Activated T-cell treated with anti-CD3 and anti-CD28 coated beads, Interleukin-2, amount 50 U/mL, for 1 hour (primary cell): ENCODE data around the gene THPO.
"Not testable (repeated sequence)": the region's sequence is repeated elsewhere in the genome, so short reads cannot be mapped to it uniquely, and the experiment has no call there.

Experiments used
- DNase-seq: peaks from one replicate; pipeline ENCODE4 v3.0.0-alpha.2; 2020

Gene THPO

GRCh38 chr3:184347321-184348056 lies 30.5 kb downstream of the THPO start:
- no peak for DNase-seq

DNA sequence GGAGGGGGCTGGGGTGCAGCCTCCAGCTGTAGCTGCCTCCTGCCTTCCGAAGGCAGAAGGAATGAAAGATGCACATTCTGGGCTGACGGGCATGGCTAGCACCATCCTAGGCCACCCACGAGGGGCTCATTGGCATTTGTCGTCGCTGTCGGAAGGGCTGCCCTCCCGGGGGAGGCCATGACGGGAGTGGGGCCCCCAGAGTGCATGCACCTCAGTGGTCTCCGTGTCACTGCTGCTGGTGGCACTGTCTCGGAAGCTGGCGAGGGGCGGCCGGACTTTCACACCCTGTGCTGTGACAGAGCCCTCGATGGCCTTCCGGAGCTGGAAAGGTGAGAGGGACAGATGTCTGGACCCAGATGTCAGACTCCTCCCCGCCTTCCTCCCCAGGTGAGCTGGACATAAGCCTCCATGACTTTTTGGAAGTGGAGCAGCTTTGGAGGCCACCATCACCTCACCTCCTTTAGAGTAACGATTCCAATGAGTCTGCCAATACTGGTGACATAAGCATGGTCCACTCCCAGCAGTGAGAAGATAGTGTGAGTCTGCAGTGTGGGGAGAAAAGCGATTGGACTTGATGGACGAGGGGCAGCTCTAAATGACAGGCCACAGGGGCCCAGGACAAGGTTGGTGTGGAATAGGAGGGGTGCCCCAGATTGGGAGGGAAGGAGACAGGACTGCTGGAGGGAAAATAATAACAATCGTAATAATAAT lies 31.4 kb downstream of the THPO start:
- no peak for DNase-seq

DNA sequence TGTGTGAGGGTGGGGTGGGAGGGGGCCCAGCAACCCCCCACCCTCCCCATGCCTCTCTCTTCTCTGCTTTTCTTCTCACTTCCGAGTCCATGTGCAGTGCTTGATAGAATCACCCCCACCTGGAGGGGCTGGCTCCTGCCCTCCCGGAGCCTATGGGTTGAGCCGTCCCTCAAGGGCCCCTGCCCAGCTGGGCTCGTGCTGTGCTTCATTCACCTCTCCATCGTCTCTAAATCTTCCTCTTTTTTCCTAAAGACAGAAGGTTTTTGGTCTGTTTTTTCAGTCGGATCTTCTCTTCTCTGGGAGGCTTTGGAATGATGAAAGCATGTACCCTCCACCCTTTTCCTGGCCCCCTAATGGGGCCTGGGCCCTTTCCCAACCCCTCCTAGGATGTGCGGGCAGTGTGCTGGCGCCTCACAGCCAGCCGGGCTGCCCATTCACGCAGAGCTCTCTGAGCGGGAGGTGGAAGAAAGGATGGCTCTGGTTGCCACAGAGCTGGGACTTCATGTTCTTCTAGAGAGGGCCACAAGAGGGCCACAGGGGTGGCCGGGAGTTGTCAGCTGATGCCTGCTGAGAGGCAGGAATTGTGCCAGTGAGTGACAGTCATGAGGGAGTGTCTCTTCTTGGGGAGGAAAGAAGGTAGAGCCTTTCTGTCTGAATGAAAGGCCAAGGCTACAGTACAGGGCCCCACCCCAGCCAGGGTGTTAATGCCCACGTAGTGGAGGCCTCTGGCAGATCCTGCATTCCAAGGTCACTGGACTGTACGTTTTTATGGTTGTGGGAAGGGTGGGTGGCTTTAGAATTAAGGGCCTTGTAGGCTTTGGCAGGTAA lies 32.5 kb downstream of the THPO start:
- no peak for DNase-seq

GRCh38 chr3:184344579-184345316 lies 33.3 kb downstream of the THPO start:
- no peak for DNase-seq

DNA sequence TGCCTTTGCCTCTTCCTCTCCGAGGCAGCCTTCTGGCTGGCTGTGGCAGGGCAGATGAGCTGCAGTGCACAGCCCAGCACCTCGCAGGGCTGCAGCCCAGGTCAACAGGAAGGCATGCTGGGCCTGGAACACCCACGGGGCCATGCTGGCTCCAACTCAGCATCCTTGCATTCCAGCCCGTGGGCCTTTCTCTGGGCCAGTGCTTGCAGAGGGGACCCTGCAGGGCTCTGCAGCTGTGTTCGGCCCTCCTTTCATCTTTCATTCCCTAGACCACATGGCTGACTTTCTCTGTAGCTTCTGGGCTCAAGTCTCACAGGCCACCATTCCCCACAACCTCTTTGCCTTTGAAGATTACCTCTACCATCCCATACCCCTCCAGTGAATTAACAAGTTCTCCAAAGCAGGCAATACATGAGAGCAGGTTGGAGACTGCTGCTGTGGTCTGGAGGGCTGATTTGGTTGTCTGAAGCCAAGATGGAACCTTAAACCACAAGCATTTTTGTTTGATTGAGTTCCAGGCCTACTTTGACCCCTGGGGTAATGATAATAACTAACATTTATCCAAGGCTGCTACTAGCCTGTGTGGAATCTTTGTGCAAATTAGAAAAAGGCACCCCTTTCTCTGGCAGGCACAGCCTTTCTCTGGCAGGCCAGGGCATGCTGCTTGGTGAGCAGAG lies 34.7 kb downstream of the THPO start:
- no peak for DNase-seq

GRCh38 chr3:184341925-184342324 lies 36.1 kb downstream of the THPO start:
- DNase-seq: no peak

DNA sequence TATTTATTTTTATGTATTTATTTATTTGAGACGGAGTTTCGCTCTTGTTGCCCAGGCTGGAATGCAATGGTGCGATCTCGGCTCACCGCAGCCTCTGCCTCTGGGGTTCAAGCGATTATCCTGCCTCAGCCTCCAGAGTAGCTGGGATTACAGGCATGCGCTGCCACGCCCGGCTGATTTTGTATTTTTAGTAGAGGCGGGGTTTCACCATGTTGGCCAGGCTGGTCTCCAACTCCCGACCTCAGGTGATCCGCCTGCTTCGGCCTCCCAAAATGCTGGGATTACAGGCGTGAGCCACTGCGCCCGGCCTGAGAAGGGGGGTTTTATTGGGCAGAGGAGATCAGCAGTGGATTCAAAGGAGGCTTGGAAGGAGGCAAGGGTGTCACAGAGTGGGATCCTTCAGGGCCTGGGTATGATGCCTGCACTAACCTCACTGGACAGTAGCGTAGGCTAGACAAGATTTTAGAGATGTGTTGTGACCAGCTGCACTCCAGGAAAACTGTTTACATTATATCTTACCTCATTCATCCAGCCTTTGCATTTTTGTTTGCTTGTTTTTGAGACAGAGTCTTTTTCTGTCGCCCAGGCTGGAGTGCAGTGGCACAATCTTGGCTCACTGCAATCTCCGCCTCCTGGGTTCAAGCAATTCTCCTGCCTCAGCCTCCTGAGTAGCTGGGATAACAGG lies 38.4 kb downstream of the THPO start:
- not testable (repeated sequence) for DNase-seq

DNA sequence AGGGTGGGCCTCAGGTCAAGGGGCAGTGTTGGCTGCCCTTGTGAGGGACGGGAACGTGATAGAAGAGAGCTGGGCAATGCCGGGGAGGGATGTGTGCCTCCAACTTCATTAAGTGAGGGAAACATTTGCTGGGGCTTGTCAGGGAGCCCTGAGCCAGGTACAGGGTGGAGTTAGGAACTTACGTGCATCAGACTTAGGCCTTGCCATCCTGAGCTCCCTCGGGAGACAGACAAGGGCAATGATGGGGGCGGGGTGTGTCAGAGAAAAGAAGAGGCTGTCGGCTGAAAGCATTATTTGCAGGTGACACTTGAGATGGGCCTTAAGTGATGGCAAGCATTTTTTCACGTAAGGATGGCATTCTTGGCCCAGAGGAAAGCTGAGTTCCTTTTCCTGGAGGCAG lies 39.0 kb downstream of the THPO start:
- no peak for DNase-seq

GRCh38 chr3:184338511-184338945 lies 39.5 kb downstream of the THPO start:
- DNase-seq: no peak

- DNase-seq: no peak
Measured at GRCh38 chr3:184337981-184338380, 40.0 kb downstream of the THPO start.

GRCh38 chr3:184337399-184337714 lies 40.6 kb downstream of the THPO start, which contains the start of gene FAM131A:
FAM131A (plus strand) TSS chr3:184337600; CDS start chr3:184337631, 31 bp downstream.
- DNase-seq: no peak

GRCh38 chr3:184336547-184337398 lies 41.2 kb downstream of the THPO start:
- no peak for DNase-seq

DNA sequence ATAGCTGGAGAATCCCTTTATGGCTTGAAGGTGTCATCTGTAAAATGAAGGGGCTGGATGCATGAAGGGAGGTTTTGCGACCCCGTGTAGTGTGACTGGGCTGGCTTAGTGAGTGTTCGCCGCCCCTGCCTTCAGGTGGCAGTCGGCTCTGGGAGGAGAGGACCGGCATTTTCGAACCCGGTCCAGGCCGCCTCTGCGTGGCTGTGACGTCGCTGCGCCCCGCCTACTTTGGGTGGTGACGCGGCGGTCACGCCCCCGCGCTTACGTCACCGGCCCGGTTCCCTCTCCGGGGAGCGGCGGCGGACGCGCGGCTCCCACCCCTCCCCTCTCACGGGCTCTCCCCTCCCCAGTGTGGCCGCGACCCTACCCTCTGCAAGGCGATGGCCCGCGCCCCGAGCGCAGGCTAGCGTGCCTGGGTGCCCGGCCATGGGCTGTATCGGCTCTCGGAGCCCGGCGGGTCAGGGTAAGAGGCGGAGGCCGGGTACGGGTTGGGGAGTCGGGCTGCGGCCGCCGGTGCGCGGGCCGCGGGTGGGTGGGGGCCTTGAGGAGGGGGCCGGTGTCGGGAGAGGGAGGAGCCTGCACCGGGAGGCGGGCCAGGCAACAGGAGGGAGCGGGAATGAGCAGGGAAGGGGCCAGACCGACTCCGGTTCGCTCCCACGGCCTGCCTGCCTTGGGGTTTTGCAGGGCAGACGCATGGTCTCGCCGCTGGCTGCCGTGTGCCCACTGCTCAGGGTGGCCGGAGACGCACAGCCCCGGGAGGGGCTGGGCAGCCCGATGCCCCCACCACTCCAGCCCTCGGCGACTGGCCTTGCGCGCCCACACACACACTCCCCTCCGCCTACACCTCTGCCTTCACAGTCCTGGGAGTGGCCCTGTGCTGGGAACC lies 42.1 kb downstream of the THPO start:
- DNase-seq: peak; percentile 97

- no peak for DNase-seq
Measured at GRCh38 chr3:184335291-184335660, 42.7 kb downstream of the THPO start.

- peak; percentile 53 for DNase-seq
Measured at GRCh38 chr3:184334470-184335158, 43.4 kb downstream of the THPO start.

- no peak for DNase-seq
Measured at GRCh38 chr3:184333700-184334099, 44.3 kb downstream of the THPO start.

DNA sequence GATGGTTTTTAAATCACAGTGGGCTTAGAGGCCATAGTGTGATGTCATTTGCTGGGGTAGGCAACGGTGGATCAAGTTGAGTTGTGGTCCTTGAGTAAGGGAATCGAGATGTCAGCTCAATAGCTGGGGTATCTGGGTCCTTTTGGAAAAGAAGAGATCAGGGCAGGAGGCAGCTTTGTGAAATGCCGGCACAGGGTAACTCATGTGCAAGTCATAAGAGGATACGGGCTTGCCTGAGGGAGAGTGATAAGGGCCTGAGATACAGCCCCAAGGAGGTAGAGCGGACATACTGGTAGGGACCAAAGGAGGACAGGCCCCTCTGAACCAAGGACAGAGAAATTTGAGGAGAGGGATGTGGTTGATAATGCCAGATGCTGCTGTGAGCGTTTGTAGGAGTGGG lies 44.8 kb downstream of the THPO start:
- DNase-seq: no peak

DNA sequence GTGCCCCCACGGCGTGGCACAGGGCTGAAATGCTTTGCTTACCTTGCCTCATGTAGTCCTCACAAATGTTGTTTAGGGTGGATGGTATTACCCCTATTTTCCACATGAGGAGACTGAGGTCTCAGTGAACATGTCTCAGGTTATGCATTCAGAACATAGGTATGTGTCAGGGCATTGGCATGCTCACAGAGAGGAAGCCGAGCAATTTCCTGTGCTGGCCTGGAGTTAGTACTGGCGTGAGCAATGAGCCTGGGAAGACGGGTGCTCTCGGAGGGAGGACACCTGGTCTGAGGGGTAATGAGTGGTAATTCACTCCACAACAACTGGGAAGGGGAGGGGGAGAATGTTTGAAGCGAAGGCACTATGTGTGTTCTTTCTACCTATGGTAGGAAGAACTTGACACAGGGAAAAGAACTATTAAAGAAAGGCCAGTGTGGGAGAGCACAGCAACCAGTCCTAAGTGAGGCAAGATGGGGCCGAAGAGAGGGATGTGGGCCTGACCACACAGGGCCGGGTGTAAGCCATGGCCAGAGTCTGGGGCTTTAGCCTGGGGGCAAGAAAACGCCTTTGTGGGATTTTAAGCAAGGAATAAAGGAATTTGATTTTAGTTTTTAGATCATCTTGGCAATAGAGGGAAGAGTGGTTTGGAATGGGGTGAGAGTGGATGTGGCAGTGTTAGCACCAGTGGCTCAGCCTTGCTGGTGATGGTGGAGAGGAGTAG lies 45.5 kb downstream of the THPO start:
- no peak for DNase-seq
